GM21526 (cell line): ENCODE measurements around the gene COX5A.

ENCODE experiments used
- ATAC-seq: cut with Tn5 transposase; IDR thresholded peaks from one replicate; pipeline ENCODE4 v1.9.1; 2021; ENCODE audit warnings: moderate library complexity; ENCODE audit not compliant: unreplicated experiment, low FRiP score

COX5A gene

DNA sequence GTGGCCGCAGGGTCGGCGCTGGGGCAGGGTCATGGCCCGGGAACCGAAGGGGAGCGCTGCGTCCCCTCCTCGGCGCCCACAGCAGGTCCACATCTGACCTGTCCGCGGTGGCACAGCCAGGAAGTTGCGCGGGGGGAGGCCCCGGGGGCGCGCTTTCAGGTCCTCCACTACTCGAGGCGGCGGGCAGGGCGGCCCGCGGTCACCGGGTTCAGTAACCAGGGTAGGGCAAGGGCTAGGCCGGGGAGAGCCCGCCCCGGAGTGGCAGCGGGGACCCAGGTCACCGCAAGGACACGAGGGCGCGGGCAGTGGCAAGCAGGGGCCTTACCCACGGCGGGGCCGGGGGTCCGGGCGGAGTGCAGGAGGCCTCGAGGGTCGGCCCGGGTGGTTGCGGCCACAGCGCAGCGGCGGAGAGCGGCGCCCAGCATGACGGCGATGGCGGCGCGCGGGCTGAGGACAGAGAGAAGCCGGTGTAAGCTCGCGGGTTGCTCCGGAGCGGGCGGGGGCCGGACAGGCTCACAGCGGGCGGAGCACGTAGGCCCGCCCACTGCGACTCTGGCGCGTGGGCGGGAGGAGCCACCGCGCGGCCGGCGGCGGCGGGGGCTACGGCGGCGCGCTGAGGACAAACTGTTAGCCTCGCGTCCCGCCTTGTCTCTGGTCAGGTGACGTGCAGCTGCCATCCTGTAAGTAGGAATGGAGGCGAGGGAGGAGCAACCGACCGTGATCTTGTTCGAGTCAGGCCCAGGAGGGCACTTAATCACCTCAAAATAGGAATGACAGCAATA, at the start of gene COX5A:
COX5A (minus strand) TSS at position 484 of the 782 bp plus-strand sequence; CDS start at position 425, 59 bp downstream.
- peak; percentile 78 for ATAC-seq

GRCh38 chr15:74983725-74984231, 45.9 kb upstream of the COX5A start:
- no peak for ATAC-seq

GRCh38 chr15:74982183-74982582, 44.3 kb upstream of the COX5A start:
- ATAC-seq = no peak

- ATAC-seq = no peak
Observed at GRCh38 chr15:74978503-74978902, 40.6 kb upstream of the COX5A start.

GRCh38 chr15:74978077-74978476, 40.2 kb upstream of the COX5A start:
- ATAC-seq = no peak

DNA sequence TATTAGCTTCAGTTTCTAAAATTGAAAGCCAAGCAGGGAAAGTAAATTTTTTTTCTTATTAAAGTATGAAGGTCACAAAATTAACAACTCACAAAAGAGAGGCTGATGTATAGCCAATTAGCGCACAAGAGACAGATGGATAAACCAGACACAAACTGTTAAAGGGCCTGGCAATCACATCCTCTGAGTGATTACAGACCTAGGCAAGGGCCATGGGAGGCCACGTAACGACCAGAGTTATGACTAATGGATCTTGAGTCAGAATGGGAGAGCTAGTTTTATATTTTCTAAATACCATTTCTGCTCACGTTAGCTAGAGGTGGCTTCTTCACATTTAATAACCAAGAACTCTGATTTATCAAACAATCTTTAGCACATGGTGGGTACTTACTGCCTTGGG, 39.7 kb upstream of the COX5A start:
- no peak for ATAC-seq

DNA sequence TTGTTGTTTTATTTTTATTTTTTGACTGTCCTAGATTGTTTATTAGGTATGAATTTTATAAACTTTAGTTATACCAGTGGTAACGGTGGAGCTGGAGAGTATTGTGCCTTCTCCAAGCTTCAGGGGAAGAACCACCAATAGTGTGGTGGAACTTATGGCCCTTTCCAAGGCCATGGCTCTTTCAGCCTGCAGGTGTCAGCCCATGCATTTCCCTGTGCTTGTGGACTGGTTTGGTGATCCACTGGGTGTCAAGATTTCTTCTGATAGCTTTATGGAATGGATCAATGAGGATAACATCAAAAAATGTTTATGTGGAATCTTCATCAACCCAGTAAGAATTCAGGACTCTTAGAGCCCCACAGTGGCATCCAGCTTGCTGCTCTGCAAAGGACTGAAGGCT, 38.3 kb upstream of the COX5A start:
- no peak for ATAC-seq

GRCh38 chr15:74967670-74968069, 29.8 kb upstream of the COX5A start:
- no peak for ATAC-seq

GRCh38 chr15:74964794-74965193, 26.9 kb upstream of the COX5A start:
- ATAC-seq = no peak

DNA sequence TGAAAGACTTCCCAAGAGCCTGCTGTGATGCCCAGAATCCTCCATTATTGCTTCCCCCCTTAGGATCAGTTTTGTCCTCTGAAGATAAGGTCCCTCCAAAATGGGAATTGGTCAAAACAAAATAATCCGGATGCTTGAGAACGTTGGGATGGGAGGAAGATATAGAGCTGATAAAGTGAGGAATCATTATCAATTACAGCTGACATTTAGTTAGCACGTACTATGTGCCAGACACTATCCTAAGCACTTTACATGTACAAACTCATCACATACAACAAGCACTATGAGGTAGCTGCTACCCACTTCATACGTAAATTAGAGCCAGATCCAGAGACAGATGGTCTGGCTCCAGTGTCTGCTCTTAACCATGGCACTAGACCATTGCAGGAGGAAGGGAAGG, 25.3 kb upstream of the COX5A start:
- ATAC-seq = no peak

DNA sequence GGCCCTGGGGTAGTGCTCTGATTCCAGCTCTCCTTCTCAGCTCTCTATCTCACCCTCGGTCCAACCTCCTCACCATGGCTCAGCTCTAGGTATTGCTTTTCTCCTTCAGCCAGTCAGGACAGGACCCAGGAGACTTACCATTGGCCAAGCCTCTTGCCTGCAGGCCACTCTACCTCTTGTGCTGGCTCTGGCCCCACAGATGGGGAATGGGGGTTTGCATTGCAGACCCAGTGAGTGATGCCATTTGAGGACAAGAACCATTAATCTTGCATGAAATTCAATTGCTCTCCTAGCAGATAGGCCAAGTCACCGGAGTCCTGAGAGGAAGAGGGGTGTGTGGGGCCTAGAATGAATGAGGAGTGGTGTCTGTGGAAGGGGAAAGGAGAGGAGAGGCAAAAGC, 24.8 kb upstream of the COX5A start:
- ATAC-seq = no peak

DNA sequence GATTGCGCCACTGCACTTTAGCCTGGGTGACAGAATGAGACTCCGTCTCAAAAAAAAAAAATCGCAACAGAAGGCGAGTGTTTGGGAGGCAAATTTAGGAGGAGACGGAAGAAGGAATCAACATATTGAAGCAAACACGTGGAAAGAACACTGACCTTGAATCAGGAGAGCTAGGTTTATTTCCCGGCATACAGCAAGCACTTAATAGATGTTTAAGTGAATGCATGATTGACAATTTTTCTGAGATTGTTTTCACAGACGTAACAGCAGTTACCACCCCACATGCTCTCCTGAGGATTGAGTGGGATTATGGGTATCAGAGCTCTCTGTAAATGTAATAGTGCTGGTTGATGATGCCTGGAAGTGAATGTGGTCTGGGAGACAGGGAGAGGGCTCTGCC, 24.3 kb upstream of the COX5A start:
- no peak for ATAC-seq

GRCh38 chr15:74961616-74962015, 23.7 kb upstream of the COX5A start:
- ATAC-seq = no peak

- no peak for ATAC-seq
Observed at GRCh38 chr15:74960995-74961588, 23.2 kb upstream of the COX5A start.

- ATAC-seq = no peak
Observed at GRCh38 chr15:74960286-74960685, 22.4 kb upstream of the COX5A start.

GRCh38 chr15:74959586-74959939, 21.7 kb upstream of the COX5A start:
- ATAC-seq = no peak

DNA sequence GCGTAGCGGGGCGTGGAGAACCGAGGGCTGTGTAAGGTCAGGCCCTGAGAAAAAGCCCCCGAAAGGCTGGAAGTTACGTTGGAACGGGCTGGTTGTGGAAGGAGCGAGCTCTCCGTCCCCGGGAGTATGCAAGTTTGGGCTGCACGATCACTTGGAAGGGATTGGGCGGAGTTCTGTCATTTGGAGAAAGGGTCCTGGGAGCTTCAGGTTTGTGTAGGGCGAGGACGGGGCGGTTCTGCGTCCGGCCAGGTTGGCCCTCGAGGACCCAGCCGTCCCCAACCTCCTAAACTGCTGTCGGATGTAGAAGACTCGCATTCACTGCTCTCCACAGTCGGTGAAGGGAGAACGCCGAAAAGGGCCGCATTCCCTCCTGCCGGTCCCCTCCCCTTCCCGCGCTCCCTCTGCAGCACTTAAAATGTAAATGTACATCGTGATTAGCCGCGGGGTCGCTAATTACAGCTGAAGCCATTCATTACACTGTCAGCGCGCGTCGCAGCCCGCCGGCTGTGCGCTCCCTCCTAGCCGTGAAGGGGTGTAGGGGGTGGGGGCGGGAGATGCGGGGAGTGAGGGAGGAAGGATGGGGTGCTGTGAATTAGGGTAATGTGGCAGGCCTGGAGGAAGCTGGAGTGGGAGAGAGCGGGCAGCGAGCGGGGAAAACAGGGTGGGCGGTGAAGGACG, 21.2 kb upstream of the COX5A start:
- no peak for ATAC-seq

- ATAC-seq = no peak
Observed at GRCh38 chr15:74958320-74958907, 20.5 kb upstream of the COX5A start.

DNA sequence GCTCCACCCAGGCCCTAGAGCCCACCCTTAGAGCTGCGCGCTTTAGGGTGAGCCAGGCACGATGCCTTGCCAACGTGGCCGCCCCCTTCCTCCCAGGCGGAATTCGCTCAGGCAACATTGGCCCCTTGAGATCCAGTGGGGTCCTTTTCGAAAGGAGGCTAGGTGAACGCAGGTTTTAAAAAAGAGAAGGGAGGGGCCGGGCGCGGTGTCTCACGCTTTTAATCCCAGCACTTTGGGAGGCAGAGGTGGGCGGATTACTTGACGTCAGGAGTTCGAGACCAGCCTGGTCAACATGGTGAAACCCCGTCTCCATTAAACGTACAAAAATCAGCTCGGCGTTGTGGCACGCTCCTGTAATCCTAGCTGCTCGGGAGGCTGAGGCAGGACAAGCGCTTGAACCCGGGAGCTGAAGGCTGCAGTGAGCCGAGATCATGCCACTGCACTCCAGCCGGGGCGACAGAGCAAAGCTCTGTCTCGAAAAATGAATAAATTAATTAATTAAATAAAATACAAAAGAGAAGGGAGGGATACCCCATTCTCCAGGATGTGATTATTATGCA, 19.7 kb upstream of the COX5A start:
- ATAC-seq = no peak

GRCh38 chr15:74956648-74957475, 19.0 kb upstream of the COX5A start, which contains the start of gene RPP25:
Gene RPP25 (minus strand): TSS chr15:74956772. CDS start chr15:74956583, 189 bp downstream.
- ATAC-seq = peak; percentile 62
